Left colon (tissue), 2 donors: ENCODE results near the gene CDC42EP2. TPM values are rescaled to one million over a fixed set of nuclear protein-coding genes. Genes with fewer than 3 reads are reported as not detected.
A peak's percentile ranks its signal among the peaks of the same experiment; 100 is the strongest.

Experiments used
- ATAC-seq: fragments of 200-7000 bp; cut with Tn5 transposase; one replicate; pipeline ENCODE4 v1.9.1; 2020; ENCODE audit warnings: mild to moderate bottlenecking, moderate library complexity
- DNase-seq, 2 donors: peaks; one replicate each; pipeline ENCODE4 v3.0.0-alpha.2; 2020
- intact Hi-C, 2 donors: fragments of 100-400 bp; cut with DNase I in 1 of 2; cut with micrococcal nuclease in 1 of 2; formaldehyde crosslinking; loops; one replicate each; pipeline versions ENCODE4 v1.11.2 to v1.14.0; 2022; cut with DNase I, micrococcal nuclease
- long read RNA-seq: library from polyadenylated mRNA; unstranded; transcript quantifications from one replicate; pipeline ENCODE4 v2.0.0, GENCODE V29; 2021
- total RNA-seq, 2 donors: library from RNA; stranded (reverse); fragmentation: NEBNext Ultra II Directional; extraction: Animal tissue kit (Norgen Biotek cat#: 25700); gene quantifications; one replicate each; pipeline ENCODE4 v1.2.1, GENCODE V29; 2021
- donor health status: DM: no; HTN: no; CAD: no.
- donor health status: DM: yes; HTN: yes; CAD: no.

The CDC42EP2 gene
- total RNA-seq, result 10 to 100 TPM; 10.3 to 16.2 TPM
- long read RNA-seq, partial matches to known transcripts, result 0 of 6 reads
- long read RNA-seq, other reads (novel, unspliced or antisense), result 6 of 6 reads

DNA sequence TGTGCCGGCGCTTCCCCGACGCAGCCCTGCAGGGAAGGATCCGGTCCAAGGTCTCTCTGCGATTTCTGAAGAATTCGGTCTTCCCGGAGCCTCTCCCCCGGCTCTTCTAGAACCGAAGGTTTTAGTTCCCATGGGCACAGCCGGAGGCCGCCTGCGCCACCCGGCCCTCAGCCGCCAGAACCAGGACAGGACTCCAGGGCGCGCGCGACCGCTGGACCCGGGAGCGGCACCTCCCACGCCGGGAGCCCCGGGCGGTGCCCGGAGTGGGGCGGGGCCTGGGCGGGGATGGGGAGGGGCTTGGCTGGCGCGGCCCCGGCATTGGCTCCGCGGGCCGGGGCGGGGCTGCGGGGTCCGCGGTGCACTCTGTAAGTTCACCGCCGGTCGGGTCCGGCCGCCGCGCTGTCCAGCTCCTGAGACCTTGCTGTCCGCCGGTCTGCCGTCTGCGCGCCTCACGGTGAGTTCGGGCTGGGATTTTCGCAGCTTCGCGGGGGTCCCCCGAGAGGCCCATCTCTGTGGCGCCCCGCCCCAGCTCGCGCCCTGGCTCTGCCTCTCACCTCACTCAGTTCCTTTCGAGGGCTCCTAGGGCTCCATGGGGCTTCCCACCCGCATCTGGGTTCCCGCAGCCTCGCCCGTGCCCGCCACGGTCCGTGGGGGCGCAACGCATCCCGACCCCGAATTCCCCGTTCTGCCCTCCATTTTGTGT lies at the start of gene CDC42EP2:
TSS of gene CDC42EP2 (plus strand) at position 366 of the 703 bp plus-strand sequence. CDS start 6,033 bp downstream, outside the sequence.
- ATAC-seq (peak; percentile 85), DNase-seq (peak; percentile 84 to 90)
- intact Hi-C loops, result loop anchor here in 1 of 2 donors (5.0 kb wide), 1 partner anchor 37 kb away; no protein-coding TSS in a partner anchor

GRCh38 chr11:65266210-65266609 lies 48.5 kb upstream of the CDC42EP2 start:
- ATAC-seq, result no peak
- intact Hi-C loops, result no loop called here
- no peak for DNase-seq

DNA sequence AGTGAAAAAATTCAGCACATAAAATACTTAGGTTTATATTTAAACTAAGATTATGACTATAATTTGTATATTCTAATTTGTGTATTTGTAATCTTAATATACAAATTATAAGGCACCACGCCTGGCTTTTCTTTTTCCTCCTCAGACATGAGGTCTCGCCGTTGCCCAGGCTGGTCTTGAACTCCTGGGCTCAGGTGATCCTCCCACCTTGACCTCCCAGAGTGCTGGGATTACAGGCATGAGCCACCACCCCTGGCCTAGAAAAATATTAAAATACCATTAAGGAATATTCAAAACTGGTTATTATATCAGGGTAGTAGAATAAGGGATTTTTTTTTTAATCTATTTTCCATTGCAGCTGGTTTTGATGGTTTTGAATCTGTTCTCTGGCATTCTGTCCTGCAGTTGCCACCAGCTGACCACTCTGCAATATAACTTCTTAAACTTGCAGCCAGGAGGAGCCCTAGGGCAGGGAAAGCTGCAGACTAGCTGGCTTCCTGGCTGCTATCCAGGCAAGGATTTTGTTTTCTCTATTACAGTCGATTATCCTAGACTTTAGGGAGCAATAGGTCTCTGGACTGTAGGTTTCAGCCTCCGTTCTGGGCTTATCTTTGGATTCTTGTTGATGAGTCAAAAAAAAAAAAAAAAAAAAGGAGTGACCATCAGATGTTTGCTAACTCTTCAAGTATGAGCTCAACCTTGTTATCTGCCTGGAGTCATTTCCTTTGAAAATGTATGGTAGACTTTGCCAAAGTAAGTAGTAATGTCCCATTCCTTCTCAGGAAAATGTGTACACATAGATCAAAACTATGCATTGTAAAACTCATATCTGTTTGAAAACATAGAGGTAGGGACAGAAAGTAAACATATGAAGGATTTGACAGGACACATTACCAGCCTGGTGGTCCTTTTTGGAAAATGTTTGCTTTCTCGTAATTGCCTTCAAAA lies 39.7 kb upstream of the CDC42EP2 start:
- peak; percentile 72 for DNase-seq
- intact Hi-C loops, result loop anchor here (5.0 kb wide), 2 partner anchors 37 to 52 kb away; partner anchors contain the start of gene CDC42EP2 (in 1 of the 2)
- peak; percentile 85 for ATAC-seq

GRCh38 chr11:65275906-65276305 lies 38.8 kb upstream of the CDC42EP2 start:
- ATAC-seq (peak; percentile 61), DNase-seq (no peak)
- intact Hi-C loops, result loop anchor here (5.0 kb wide), 2 partner anchors 36 to 51 kb away; partner anchors contain the start of gene CDC42EP2 (in 1 of the 2)

GRCh38 chr11:65277631-65278277 lies 36.9 kb upstream of the CDC42EP2 start:
- intact Hi-C loops, result loop anchor here (5.0 kb wide), 2 partner anchors 35 to 50 kb away; partner anchors contain the start of gene CDC42EP2 (in 1 of the 2)
- ATAC-seq (no peak), DNase-seq (no peak)

DNA sequence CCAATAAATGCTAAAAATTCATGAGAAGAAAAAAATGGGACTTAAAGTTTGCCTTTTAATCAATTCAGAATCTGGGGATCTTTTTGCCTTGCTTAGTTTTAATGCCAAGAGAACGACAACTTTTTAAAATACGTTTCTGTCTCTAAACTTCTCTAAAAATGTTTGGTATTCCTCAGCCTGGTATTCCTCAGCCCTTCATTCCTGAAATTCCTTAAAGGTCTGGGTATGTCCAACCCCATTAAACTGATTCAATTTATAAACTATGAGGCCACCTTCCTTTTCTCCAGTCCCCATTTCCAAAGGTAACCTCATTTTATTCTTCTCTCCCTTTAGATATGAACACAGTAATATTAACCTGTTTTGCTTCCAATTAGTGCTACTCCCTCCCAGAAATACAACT lies 36.3 kb upstream of the CDC42EP2 start:
- DNase-seq (no peak), ATAC-seq (no peak)
- intact Hi-C loops, result loop anchor here (5.0 kb wide), 2 partner anchors 34 to 49 kb away; partner anchors contain the start of gene CDC42EP2 (in 1 of the 2)

GRCh38 chr11:65279279-65279678 lies 35.4 kb upstream of the CDC42EP2 start:
- intact Hi-C loops, result loop anchor here (5.0 kb wide), 2 partner anchors 33 to 48 kb away; partner anchors contain the start of gene CDC42EP2 (in 1 of the 2)
- DNase-seq, result no peak
- ATAC-seq, result no peak

DNA sequence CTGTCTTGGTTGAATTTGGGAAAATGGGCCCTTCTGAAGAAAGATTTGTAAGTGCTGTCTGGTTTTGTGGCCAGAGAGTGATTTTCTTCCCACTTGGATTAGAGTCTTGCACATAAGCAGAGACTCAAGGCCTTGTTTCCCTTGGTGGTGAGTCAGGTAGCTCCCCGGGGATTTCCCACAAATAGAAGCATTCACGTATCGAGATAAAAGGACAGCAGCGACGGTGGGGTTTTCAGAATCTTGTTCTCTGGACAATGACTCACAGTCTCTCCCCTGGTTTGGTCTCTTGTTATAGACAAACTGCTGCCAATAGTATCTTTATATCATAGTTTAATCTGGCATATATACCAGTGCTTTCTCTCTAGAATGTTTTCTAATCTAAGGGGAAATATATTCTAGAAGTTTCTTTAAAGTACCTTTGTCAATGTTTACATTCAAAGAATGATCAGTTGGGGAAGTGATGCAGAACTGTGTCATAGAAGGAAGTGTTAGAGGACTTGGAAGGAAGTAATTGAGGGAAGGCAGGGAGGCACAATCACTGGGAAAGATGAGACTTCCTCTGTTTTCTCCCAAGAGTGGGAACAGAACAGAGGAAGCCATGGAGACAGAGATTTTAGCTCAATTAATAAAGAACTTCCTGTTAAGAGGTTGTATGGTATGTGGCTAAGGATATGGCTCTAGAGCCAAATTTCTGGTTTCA lies 34.8 kb upstream of the CDC42EP2 start:
- ATAC-seq (peak; percentile 45), DNase-seq (no peak)
- intact Hi-C loops, result loop anchor here (5.0 kb wide), 2 partner anchors 32 to 47 kb away; partner anchors contain the start of gene CDC42EP2 (in 1 of the 2)

DNA sequence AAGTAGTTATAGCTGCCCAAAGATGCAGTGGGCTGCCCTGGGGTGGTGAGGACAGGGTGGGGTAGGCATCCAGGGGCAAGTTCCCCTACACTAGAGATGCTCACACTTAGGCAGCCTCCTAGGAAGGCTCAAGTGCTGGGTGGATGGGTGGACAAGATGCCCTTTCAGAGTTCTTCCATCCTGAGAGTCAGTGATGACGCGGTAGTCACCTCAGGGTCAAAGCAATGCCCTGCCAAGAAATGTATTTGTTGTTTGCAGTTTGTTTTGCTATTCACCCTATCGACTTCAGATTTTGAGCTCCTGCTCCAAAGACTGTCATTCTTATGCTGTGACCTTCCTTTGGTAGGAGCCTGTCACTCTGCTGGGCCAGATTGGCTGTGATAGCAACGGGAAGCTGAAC lies 34.0 kb upstream of the CDC42EP2 start:
- no peak for ATAC-seq
- no peak for DNase-seq
- intact Hi-C loops, result no loop called here

DNA sequence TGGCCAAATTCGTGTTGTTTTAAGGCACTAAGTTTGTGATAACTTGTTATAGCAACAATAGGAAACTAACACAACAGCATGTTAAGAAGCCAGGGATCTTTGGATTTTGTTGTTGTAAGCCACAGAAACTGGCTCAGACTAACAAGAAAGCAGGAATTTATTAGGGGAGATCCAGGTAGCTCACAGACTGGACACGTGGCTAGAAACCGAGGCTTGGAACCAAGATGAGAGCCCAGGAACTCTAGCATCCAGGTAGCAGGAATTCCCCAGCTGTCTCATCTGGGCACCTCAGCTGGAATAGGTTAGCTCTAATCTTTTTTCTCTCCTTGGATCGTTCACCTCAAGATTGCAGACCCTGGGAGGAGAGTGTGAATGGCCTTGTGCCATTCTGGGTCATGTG lies 28.0 kb upstream of the CDC42EP2 start:
- DNase-seq, result no peak
- intact Hi-C loops, result no loop called here
- ATAC-seq, result no peak

DNA sequence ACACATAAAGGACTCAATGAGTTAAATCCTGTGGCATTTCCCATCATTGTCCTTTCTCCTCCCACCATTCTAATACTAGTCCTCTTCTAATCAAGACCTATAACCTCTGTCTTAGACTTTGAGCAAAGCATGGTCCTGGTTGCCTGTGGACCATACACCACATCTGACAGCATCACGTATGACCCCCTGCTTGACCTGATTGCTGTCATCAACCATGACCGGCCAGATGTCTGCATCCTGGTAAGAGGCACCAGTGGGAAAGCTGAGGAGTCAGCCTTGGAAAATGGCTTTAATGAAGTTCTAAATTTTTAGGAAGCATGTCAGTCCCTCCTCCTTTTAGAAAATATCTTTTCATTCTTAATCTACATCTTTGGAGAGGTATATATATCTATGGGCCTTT lies 27.1 kb upstream of the CDC42EP2 start:
- ATAC-seq, result no peak
- DNase-seq, result no peak
- intact Hi-C loops, result no loop called here

DNA sequence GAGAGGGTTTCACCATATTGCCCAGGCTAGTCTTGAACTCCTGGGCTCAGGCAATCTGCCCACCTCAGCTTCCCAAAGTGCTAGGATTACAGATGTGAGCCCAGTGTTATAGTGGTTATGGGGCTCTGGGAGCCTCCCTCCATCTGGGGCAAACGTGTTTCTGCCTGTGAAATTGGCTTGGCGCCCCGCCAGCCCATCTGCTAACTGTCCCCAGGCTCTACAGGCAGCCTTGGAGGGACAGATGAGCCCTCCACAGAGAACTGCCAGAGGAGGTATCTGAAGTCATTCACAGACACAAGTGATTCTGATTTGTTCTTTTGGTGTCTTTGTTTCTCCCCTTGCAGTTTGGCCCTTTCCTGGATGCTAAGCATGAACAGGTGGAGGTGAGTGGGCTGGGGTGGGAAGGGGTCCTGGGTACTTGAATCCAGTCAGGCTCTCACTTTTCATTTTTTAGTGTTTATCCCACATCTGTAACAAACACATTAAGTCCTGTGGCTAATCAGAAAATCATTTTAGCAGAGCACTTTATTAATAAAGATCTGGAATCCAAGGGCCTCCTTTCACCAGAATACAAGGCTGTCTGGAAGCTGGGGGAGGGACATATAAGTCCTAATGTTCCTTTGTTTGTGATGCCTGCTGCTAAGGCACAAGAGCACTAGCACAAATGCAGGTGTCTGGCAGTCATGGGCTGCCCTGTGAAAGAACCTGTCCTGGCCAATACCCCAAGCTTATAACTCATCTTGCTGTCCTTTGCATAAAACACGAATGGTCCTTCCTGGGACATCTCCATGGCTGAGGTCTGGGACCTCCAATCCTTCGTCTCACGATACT lies 25.7 kb upstream of the CDC42EP2 start:
- intact Hi-C loops, result no loop called here
- DNase-seq (peak in 1 of 2 donors; percentile 38), ATAC-seq (no peak)

GRCh38 chr11:65290448-65291165 lies 24.1 kb upstream of the CDC42EP2 start:
- intact Hi-C loops, result no loop called here
- DNase-seq (peak; percentile 75 to 91), ATAC-seq (peak; percentile 92)

DNA sequence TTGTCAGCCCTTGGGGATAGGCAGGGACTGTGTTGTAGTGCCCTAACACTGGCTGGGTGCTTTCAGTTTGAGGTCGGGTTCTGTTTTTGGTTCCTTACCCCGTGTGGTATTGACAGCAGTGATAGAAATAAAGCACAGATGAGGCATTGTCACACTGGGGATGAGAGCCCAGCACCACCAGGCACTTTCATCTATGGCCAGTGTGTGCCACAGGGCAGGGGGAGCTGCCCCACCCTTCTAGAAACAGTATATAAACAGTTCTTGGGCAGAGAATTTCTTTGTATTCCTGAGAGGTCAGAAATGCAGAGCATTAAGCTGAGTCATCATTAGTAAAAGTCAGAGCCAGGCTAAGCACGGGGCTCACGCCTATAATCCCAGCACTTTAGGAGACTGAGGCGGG lies 23.1 kb upstream of the CDC42EP2 start:
- peak; percentile 12 for ATAC-seq
- intact Hi-C loops, result no loop called here
- no peak for DNase-seq

- intact Hi-C loops, result no loop called here
- no peak for ATAC-seq
- no peak for DNase-seq
Observed at GRCh38 chr11:65292890-65293289, 21.8 kb upstream of the CDC42EP2 start.

DNA sequence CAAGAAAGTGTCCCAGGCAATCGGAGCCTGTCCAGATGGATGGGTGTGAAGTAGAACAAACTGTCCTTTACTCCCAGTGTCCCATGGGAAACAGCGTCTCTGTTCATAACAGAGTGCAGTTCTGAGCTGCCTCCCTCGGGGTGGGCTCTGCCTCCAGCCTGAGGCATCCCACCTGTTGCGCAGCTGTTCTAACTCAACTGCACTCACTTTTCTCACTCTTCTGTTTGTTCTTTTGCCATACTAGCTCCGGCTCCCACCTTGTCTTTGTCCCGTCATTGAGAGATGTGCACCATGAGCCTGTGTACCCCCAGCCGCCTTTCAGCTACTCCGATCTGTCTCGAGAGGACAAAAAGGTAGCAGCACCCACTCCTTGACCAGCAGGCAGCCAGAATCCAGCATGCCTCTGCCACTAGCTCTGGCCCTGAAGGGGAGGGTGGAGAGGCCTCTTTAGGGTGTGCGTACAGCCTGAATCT lies 20.7 kb upstream of the CDC42EP2 start:
- ATAC-seq, result no peak
- intact Hi-C loops, result no loop called here

More for the DNA sequence above, 20.7 kb upstream of the CDC42EP2 start:
- peak in 1 of 2 donors; percentile 44 for DNase-seq
